ENCODE data around the gene ZNF268.

Gene ZNF268

GRCh38 chr12:133192847-133193246 is 11.6 kb downstream of the ZNF268 start:
- Histone ChIP-seq H3K27me3 (ENCODE audit: insufficient read depth, poor library complexity, severe bottlenecking) (no peaks in the 10 kb centered on the region), H3K4me3 (replicated peaks; ENCODE audit: insufficient read depth, low read length) (no peak overlapping the region), H3K27ac (replicated peaks) (no peak overlapping the region)
- TF ChIP-seq, protein P1, sequence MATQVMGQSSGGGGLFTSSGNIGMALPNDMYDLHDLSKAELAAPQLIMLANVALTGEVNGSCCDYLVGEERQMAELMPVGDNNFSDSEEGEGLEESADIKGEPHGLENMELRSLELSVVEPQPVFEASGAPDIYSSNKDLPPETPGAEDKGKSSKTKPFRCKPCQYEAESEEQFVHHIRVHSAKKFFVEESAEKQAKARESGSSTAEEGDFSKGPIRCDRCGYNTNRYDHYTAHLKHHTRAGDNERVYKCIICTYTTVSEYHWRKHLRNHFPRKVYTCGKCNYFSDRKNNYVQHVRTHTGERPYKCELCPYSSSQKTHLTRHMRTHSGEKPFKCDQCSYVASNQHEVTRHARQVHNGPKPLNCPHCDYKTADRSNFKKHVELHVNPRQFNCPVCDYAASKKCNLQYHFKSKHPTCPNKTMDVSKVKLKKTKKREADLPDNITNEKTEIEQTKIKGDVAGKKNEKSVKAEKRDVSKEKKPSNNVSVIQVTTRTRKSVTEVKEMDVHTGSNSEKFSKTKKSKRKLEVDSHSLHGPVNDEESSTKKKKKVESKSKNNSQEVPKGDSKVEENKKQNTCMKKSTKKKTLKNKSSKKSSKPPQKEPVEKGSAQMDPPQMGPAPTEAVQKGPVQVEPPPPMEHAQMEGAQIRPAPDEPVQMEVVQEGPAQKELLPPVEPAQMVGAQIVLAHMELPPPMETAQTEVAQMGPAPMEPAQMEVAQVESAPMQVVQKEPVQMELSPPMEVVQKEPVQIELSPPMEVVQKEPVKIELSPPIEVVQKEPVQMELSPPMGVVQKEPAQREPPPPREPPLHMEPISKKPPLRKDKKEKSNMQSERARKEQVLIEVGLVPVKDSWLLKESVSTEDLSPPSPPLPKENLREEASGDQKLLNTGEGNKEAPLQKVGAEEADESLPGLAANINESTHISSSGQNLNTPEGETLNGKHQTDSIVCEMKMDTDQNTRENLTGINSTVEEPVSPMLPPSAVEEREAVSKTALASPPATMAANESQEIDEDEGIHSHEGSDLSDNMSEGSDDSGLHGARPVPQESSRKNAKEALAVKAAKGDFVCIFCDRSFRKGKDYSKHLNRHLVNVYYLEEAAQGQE (IDR thresholded peaks at IDR 0.05; ENCODE audit: insufficient replicate concordance, low read depth) = no peak
- TF ChIP-seq CTCF (IDR thresholded peaks at IDR 0.05; ENCODE audit: insufficient read depth, low read length) (no peak), GABPA (IDR thresholded peaks at IDR 0.05; ENCODE audit: low read depth) (no peak), SPI1 (IDR thresholded peaks at IDR 0.05; ENCODE audit: borderline replicate concordance, low read depth) (no peak), POLR2AphosphoS5 (IDR thresholded peaks at IDR 0.05; ENCODE audit: low read depth) (no peak)
- no peak for DNase-seq (ENCODE audit: low read depth in 1 of 2, low spot score in 1 of 2)

GRCh38 chr12:133201888-133202287 is 20.6 kb downstream of the ZNF268 start:
- Histone ChIP-seq H3K4me3 (replicated peaks; ENCODE audit: insufficient read depth, low read length) (no peak overlapping the region), H3K27ac (replicated peaks) (no peak overlapping the region), H3K27me3 (ENCODE audit: insufficient read depth, poor library complexity, severe bottlenecking) (no peaks in the 10 kb centered on the region)
- TF ChIP-seq GABPA (IDR thresholded peaks at IDR 0.05; ENCODE audit: low read depth) (no peak), CTCF (IDR thresholded peaks at IDR 0.05; ENCODE audit: insufficient read depth, low read length) (no peak), POLR2AphosphoS5 (IDR thresholded peaks at IDR 0.05; ENCODE audit: low read depth) (no peak), SPI1 (IDR thresholded peaks at IDR 0.05; ENCODE audit: borderline replicate concordance, low read depth) (no peak)
- TF ChIP-seq, protein P1 (IDR thresholded peaks at IDR 0.05; ENCODE audit: insufficient replicate concordance, low read depth) = no peak
- no peak for DNase-seq (ENCODE audit: low read depth in 1 of 2, low spot score in 1 of 2)

DNA sequence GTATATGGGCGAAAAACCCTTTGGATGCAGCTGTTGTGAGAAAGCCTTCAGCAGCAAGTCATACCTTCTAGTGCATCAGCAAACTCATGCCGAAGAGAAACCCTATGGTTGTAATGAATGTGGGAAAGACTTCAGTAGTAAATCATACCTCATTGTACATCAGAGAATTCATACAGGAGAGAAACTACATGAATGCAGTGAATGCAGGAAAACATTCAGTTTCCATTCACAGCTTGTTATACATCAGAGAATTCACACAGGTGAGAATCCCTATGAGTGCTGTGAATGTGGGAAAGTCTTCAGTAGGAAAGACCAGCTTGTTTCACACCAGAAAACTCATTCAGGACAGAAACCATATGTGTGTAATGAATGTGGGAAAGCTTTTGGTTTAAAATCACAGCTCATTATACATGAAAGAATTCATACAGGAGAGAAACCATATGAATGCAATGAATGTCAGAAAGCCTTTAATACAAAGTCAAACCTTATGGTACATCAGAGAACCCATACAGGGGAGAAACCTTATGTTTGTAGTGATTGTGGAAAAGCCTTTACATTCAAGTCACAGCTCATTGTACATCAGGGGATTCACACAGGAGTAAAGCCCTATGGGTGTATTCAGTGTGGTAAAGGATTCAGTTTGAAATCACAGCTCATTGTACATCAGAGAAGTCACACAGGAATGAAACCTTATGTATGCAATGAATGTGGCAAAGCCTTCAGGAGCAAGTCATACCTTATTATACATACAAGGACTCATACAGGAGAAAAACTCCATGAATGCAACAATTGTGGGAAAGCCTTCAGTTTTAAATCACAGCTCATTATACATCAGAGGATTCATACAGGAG is 21.4 kb downstream of the ZNF268 start:
- H3K27me3 ChIP-seq (ENCODE audit: insufficient read depth, poor library complexity, severe bottlenecking) = no peaks in the 10 kb centered on the region
- no peak for DNase-seq (ENCODE audit: low read depth in 1 of 2, low spot score in 1 of 2)
- no peak overlapping the region for H3K27ac ChIP-seq (replicated peaks)
- no peak overlapping the region for H3K4me3 ChIP-seq (replicated peaks; ENCODE audit: insufficient read depth, low read length)
- TF ChIP-seq POLR2AphosphoS5 (IDR thresholded peaks at IDR 0.05; ENCODE audit: low read depth) (peak; percentile 41; the same call in 1 of the 2 replicates), CTCF (IDR thresholded peaks at IDR 0.05; ENCODE audit: insufficient read depth, low read length) (no peak)

Data from HL-60 (cell line).